PC-9 (cell line): ENCODE results near the gene FN3K.

Source experiments
- CTCF ChIP-seq: fragments of 200-600 bp; sonication (generic); conservative IDR thresholded peaks from 2 replicates; pipeline ENCODE4 v1.6.1; 2017; ENCODE audit warnings: mixed run types, antibody characterized with exemption, mild to moderate bottlenecking, moderate library complexity
- EZH2 ChIP-seq: fragments of 200-600 bp; sonication (generic); IDR thresholded peaks from 2 replicates; pipeline ENCODE4 v1.8.0; 2017; ENCODE audit warnings: antibody characterized with exemption, low read depth

GRCh38 chr17:82745524-82745923 lies 10.1 kb downstream of the FN3K start:
- no peak for TF ChIP-seq EZH2
- no peak for TF ChIP-seq CTCF
